HEK293T (cell line): Measurements from ENCODE around the gene CDKN1B.
"Not testable (repeated sequence)": the region's sequence is repeated elsewhere in the genome, so short reads cannot be mapped to it uniquely, and the experiment has no call there.

Source experiments
- CTCF ChIA-PET: fragments of 350-600 bp; formaldehyde crosslinking; extraction: SDS; loops from one replicate; lab custom pipeline; 2021; ENCODE audit warnings: antibody characterized with exemption, inconsistent platforms; lab: Yijun Ruan, JAX
- POLR2A ChIA-PET: fragments of 350-600 bp; formaldehyde crosslinking; extraction: SDS; loops from one replicate; lab custom pipeline; 2020; ENCODE audit warnings: antibody characterized with exemption, inconsistent platforms; lab: Yijun Ruan, JAX
- DNase-seq: peaks from one replicate; pipeline ENCODE4 v3.0.0; 2012; ENCODE audit warnings: mixed read lengths; ENCODE audit errors: extremely low spot score
- ARNT ChIP-seq: fragments of 450-650 bp; IDR thresholded peaks from 2 replicates; pipeline ENCODE4 v1.6.1; 2017; ENCODE audit warnings: mild to moderate bottlenecking
- BHLHE40 ChIP-seq: fragments of 450-650 bp; IDR thresholded peaks from 2 replicates; pipeline ENCODE4 v1.6.1; 2016; ENCODE audit warnings: mild to moderate bottlenecking, moderate library complexity, borderline replicate concordance
- CTBP1 ChIP-seq: fragments of 450-650 bp; IDR thresholded peaks from 2 replicates; pipeline ENCODE4 v1.6.1; 2016; ENCODE audit warnings: borderline replicate concordance
- ELF4 ChIP-seq: fragments of 450-650 bp; IDR thresholded peaks from 2 replicates; pipeline ENCODE4 v1.6.1; 2017; ENCODE audit warnings: antibody characterized with exemption
- FOXA1 ChIP-seq: fragments of 450-650 bp; IDR thresholded peaks from 2 replicates; pipeline ENCODE4 v1.6.1; 2016; ENCODE audit warnings: mild to moderate bottlenecking
- FOXK2 ChIP-seq: fragments of 450-650 bp; IDR thresholded peaks from 2 replicates; pipeline ENCODE4 v1.6.1; 2016; ENCODE audit warnings: mild to moderate bottlenecking
- FOXM1 ChIP-seq: fragments of 450-650 bp; IDR thresholded peaks from 2 replicates; pipeline ENCODE4 v1.6.1; 2017; ENCODE audit warnings: mild to moderate bottlenecking, borderline replicate concordance
- HDGF ChIP-seq: fragments of 450-650 bp; IDR thresholded peaks from 2 replicates; pipeline ENCODE4 v1.6.1; 2017; ENCODE audit warnings: antibody characterized with exemption, borderline replicate concordance
- L3MBTL2 ChIP-seq: fragments of 450-650 bp; conservative IDR thresholded peaks from 2 replicates; pipeline ENCODE4 v1.6.1; 2016; ENCODE audit warnings: mild to moderate bottlenecking
- LEF1 ChIP-seq: fragments of 450-650 bp; IDR thresholded peaks from 2 replicates; pipeline ENCODE4 v1.6.1; 2017; ENCODE audit warnings: mild to moderate bottlenecking, borderline replicate concordance
- NFRKB ChIP-seq: fragments of 450-650 bp; IDR thresholded peaks from 2 replicates; pipeline ENCODE4 v1.6.1; 2016; ENCODE audit warnings: mild to moderate bottlenecking, moderate library complexity
- SP1 ChIP-seq: fragments of 450-650 bp; IDR thresholded peaks from 2 replicates; pipeline ENCODE4 v1.6.1; 2017
- SUZ12 ChIP-seq: fragments of 450-650 bp; IDR thresholded peaks from 2 replicates; pipeline ENCODE4 v1.6.1; 2016; ENCODE audit warnings: mild to moderate bottlenecking
- TARDBP ChIP-seq: fragments of 450-650 bp; IDR thresholded peaks from 2 replicates; pipeline ENCODE4 v1.6.1; 2016
- ZNF384 ChIP-seq: fragments of 450-650 bp; IDR thresholded peaks from 2 replicates; pipeline ENCODE4 v1.6.1; 2016
- TF ChIP-seq, protein P1 (sequence below): fragments of 450-650 bp; IDR thresholded peaks from 2 replicates; pipeline ENCODE4 v1.6.1; 2016

CDKN1B gene

DNA sequence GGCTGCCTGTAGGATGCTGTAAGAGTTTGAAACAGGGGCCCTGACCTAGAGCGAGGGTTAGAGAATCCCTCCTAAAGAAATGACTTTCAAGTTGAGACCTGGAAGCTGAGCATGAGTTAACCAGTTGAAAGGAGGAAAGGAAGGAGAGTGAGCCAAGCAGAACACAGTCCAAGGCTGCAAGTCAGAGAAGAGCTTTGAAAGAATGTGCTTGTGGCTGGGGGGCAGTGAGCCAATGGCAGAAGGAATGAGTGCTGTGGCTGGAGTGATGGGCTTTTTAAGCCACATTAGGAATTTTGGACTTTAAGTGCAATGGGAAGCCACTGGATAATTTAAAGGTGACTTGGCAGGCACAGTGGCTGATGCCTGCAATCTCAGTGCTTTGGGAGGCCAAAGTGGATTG lies 18.1 kb downstream of the CDKN1B start:
- ChIA-PET POLR2A (interaction anchor here (0.9 to 4.3 kb wide), 5 partner anchors 9 to 52 kb away, joined by 3 to 81 read pairs (median 5); partner anchors contain the start of genes APOLD1 and CDKN1B), CTCF (interaction anchor here (0.6 to 3.6 kb wide), 7 partner anchors 11 to 401 kb away, joined by 3 to 43 read pairs (median 4); no protein-coding TSS in a partner anchor)
- no peak for DNase-seq
- TF ChIP-seq FOXM1 (no peak), CTBP1 (no peak), ARNT (no peak), L3MBTL2 (no peak), LEF1 (no peak), FOXA1 (no peak), TARDBP (no peak)

- CTCF ChIA-PET: interaction anchor here (0.6 to 3.6 kb wide), 31 partner anchors 10 to 1536 kb away, joined by 3 to 43 read pairs (median 5); partner anchors contain the start of genes BORCS5, CDKN1B and MANSC1
- POLR2A ChIA-PET: interaction anchor here (1.0 to 4.3 kb wide), 8 partner anchors 9 to 380 kb away, joined by 3 to 81 read pairs (median 6); partner anchors contain the start of genes BORCS5 and CDKN1B
- no peak for DNase-seq
- TF ChIP-seq TARDBP: no peak
- TF ChIP-seq ZNF384: peak; percentile 85
These were observed 19.9 kb downstream of the CDKN1B start for GRCh38 chr12:12736759-12737676.

DNA sequence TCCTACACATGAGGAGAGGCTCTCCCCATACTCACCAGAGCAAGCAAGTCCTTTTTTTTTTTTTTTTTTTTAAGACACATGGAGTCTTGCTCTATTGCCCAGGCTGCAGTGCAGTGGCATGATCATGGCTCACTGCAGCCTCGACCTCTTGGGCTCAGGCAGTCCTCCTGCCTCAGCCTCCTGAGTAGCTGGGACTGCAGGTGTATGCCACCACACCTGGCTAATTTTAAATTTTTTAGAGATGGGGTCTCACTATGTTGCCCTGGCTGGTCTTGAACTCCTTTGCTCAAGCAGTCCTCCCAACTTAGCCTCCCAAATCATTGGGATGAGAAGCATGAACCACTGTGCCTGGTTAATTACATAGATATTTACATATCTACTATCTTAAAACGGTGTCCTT lies 21.0 kb downstream of the CDKN1B start:
- CTCF ChIA-PET: interaction anchor here (1.6 to 3.6 kb wide), 8 partner anchors 8 to 340 kb away, joined by 6 to 43 read pairs (median 18); partner anchors contain the start of gene CDKN1B
- DNase-seq: not testable (repeated sequence)
- POLR2A ChIA-PET: interaction anchor here (2.0 to 4.3 kb wide), 2 partner anchors 11 to 21 kb away, joined by 20 to 81 read pairs; partner anchors contain the start of gene CDKN1B

- no peak for DNase-seq
- ChIA-PET POLR2A (interaction anchor here (0.8 to 3.4 kb wide), 4 partner anchors 10 to 22 kb away, joined by 3 to 13 read pairs (median 3); no protein-coding TSS in a partner anchor), CTCF (interaction anchor here (0.6 to 1.2 kb wide), 3 partner anchors 15 to 292 kb away, joined by 3 read pairs; no protein-coding TSS in a partner anchor)
- no peak for TF ChIP-seq ZNF384
- no peak for TF ChIP-seq FOXM1
- TF ChIP-seq SUZ12: no peak
- TF ChIP-seq FOXK2: no peak
- TF ChIP-seq, protein P1, sequence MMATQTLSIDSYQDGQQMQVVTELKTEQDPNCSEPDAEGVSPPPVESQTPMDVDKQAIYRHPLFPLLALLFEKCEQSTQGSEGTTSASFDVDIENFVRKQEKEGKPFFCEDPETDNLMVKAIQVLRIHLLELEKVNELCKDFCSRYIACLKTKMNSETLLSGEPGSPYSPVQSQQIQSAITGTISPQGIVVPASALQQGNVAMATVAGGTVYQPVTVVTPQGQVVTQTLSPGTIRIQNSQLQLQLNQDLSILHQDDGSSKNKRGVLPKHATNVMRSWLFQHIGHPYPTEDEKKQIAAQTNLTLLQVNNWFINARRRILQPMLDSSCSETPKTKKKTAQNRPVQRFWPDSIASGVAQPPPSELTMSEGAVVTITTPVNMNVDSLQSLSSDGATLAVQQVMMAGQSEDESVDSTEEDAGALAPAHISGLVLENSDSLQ: no peak
- no peak for TF ChIP-seq ARNT
- no peak for TF ChIP-seq ELF4
- no peak for TF ChIP-seq FOXA1
- TF ChIP-seq TARDBP: no peak
- TF ChIP-seq HDGF: no peak
- TF ChIP-seq CTBP1: no peak
- no peak for TF ChIP-seq L3MBTL2
- TF ChIP-seq SP1: no peak
- no peak for TF ChIP-seq LEF1
- TF ChIP-seq BHLHE40: no peak
- TF ChIP-seq NFRKB: no peak
These were observed 24.5 kb downstream of the CDKN1B start for GRCh38 chr12:12741660-12742059.

- DNase-seq: no peak
- TF ChIP-seq TARDBP (no peak), ELF4 (no peak), SUZ12 (no peak), ZNF384 (no peak)
- TF ChIP-seq, protein P1: no peak
- POLR2A ChIA-PET: interaction anchor here (3.4 kb wide), 1 partner anchor 18 kb away, joined by 13 read pairs; no protein-coding TSS in a partner anchor
- CTCF ChIA-PET: interaction anchor here (4.5 kb wide), 1 partner anchor 8 kb away, joined by 43 read pairs; no protein-coding TSS in a partner anchor
These were observed 27.6 kb downstream of the CDKN1B start for GRCh38 chr12:12744546-12745305.

- ChIA-PET POLR2A (interaction anchor here (0.8 to 1.4 kb wide), 3 partner anchors 9 to 29 kb away, joined by 3 to 5 read pairs (median 3); no protein-coding TSS in a partner anchor), CTCF (interaction anchor here (4.5 kb wide), 1 partner anchor 9 kb away, joined by 43 read pairs; no protein-coding TSS in a partner anchor)
- TF ChIP-seq FOXA1 (no peak), L3MBTL2 (no peak), ELF4 (no peak)
- no peak for DNase-seq
These were observed 28.5 kb downstream of the CDKN1B start for GRCh38 chr12:12745576-12746211.
